Stromal cell of bone marrow (primary cell): Measurements from ENCODE around the gene SERPINA5.

Experiments used
- DNase-seq: peaks from one replicate; pipeline ENCODE4 v3.0.0-alpha.2; 2012; ENCODE audit warnings: low read depth

Gene SERPINA5

DNA sequence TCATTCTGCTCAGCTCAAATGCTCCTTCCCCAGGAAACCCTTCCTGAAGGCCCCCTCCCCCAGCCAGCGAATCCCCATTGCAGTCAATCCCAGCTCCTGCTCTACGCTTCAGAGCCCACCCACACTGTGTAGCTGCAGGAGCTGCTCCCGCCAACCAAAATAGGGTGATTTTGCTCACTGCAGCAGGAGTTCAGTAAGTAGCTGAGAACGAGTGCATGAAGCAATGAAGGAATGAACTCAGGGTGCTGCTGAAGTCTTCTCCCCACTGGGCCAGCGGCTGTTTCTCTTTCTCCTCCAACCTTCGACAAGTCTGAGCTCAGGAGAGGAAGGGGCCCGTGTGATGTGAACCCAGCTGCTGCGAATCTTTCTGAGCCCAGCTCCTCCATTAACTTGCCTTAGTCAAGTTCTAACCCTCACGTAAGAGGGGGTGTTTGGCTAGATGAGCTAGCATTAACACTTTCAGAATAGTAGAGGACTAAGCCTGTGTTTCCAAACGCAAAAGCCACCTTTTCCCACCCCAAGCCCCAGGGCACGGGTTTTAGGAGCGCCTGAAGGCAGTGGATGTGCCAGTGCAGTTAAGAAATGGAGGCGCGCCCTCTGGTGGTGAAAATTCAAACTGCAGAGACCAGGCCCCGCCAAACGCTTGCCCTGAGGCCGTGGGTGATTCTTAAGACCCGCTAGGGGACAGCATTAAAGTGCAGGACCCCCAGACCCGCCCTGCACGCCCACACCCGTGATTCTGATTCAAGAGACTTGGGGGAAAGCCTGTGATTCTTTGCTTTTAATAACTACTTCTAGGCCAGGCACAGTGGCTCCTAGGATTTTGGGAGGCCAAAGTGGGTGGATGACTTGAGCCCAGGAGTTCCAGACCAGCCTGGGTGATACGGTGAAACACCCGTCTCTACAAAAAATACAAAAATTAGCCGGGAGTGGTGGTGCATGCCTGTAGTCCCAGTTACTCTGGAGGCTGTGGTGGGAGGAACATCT, 31.9 kb upstream of the SERPINA5 start:
- no peak for DNase-seq

DNA sequence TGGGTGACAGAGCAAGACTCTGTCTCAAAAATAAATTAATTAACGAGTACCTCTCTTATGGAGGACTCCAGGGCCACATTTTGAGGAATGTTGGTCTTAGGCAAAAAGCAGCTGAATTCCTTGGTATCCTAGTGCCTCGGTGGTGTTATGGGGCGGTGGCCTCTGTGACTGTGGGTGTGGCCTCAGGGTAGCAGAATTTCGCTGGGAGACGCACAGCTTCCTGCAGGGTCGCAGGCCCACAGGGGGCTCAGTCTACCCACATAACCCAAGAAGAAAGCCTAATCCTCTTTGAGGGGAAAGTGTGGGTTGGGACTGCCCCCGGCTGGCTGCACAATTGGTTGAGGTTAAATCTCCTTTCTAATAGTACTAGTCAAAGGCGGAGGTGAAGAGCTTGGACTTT, 31.2 kb upstream of the SERPINA5 start:
- no peak for DNase-seq

DNA sequence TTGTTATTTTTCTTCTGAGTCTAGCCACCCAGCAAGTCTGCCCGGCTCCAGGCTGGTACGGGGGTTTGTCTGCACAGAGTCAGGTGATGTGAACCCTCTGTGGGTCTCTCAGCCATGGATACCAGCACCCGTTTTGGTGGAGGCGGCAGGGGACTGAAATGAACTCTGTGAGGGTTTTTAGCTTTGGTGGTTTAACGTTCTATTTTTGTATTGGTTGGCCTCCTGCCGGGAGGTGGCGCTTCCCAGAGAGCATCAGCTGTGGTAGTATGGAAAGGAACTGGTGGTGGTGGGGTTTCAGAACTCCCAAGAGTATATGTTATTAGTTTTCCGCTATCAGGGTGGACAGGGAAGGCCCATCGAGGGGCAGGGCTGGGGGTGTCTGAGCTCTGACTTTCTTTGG, 25.2 kb upstream of the SERPINA5 start:
- DNase-seq, result no peak

DNA sequence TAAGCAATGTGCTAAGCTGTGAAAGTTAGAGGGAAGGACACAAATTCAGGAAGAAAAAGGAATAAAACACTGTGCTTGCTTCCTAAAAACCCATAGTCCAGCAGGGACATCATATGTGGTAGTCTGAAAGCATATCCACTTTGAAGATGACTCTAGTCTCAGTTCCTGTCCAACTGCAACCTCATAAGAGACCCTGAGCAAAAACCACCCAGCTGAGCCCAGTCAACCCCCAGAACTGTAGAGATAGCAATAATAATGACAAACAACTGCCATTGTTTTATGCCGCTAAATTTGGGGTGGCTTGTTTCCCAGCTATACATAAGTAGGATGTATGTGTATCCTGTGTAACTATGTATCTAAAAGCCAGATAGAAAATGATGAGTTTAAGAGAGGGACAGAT, 23.9 kb upstream of the SERPINA5 start:
- DNase-seq, result no peak

DNA sequence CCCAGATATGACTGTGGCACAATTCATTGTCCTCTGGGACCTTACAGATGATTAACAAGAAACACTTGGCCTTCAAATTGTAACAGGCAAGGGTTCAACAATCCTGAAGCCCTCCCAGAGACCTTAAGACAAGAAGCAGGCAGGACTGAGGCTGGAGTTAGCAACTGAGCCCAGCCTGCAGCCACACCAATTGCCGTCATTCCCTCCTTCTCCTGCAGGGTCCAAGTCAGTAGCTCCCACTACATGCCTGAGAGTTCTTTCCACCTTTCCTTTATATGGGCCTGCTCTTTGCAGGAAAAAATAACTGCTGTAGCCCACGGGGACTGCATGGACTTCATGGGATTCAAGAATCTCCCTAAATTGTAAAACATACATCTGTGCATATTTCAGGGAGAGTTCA, 22.4 kb upstream of the SERPINA5 start:
- DNase-seq, result no peak

DNA sequence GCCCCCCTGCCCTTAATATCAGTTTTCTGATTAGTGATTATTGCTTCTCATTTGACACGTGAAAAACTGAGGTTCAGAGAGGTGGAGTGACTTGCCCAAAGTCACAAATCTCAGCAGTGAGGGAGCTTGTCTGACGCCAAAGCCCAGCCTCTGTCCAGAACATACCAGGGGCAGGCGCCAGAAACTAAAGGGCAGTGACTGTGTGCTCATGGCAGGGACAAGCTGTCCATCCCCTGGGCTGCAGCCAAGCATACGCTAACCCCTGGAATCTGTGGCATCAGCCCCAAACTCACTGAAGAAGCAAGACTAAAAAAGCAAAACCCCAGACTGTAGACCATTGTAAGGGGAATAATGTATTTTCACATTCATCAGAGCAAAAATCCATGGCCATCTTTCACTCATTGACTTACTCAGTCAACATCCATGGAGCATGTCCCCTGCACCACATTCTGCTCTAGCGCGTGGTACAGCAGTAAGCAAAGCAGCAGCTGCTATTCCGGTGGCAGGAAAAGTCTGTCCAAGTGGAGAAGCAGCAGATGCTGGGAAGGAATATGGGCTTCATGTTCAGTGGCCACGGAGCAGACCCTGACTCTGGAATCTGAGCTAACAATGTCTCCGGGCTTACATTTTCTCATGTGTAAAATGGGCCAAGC, 21.5 kb upstream of the SERPINA5 start:
- no peak for DNase-seq

DNA sequence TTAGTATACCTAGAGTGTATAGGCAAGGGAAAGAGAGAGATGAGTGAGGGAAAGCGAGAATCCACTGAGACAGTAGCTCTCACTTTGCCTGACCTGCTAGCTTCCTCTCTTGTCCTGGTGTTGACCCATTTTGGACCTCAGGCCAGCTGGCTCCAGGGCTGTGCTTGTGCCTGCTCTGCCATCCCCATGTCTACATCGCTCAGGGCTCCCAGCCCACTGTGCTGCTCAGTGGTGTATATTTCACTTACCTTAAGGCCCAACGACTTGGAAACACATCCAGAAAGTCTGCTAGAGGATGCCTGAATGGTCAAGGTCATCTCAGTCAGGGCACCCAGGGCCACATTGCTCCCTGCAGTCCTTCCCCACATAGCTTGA, 20.9 kb upstream of the SERPINA5 start:
- no peak for DNase-seq

DNA sequence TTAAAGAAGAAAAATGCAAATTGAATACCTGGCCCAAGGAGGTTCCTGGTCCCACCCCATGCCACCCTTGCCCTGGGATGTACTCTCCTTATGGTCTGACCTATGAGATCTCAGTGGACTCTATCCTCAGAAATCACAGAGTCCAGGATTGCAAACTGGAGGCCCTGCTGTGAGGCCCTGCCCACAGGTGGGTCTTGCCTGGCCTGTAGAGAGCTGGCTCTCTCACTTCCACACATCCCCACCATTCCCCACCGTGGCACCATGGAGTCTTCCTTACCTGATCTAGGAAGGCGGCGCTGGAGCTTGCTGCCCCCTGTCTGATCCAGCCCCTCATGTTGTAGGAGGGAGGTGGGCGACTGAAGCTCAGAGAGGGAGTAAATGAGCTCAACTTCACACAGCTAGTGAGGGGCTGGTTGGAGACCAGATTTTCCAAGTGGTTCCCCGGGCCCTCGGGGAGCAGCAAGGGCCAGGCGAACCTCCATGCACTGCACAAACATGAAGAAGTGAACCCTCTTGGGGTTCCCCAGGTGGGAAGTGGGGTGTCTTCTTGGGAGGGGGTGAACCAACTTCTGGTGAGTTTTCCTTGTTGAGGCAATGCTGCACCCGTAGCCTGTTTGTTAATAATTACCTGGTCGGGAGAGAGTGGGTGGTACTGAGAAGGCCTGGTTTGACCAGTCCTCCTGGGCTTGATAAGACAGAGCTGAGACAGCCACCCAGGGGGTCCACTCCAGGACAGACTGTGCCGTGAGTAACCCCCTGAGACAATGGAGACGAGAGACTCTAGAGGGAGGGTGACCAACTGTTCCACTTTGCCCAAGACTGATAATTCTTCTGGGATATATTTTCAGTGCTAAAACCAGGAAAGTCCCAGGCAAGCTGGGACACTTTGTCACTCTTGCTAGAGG, 20.2 kb upstream of the SERPINA5 start, which contains the start of gene SERPINA4:
Gene SERPINA4 (plus strand): TSS at position 692 of the 905 bp plus-strand sequence. CDS start 2,041 bp downstream, outside the sequence.
- DNase-seq, result no peak

DNA sequence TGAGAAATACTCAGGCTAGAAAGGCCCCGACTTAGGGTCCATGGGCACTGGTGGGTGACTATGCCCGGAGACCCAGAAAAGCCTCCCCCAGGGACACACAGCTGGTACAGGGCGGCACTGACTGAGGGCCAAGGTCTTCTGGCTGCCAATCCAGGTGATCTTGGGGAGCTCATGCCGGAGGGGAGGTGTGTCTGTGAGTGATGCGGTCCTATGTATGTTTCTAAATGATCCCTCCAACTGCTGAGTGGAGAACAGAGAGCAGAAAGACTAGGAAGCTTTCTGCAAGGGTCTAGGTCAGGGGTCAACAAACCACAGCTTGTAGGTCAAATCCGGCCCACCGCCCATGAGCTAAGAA, 19.6 kb upstream of the SERPINA5 start:
- no peak for DNase-seq

DNA sequence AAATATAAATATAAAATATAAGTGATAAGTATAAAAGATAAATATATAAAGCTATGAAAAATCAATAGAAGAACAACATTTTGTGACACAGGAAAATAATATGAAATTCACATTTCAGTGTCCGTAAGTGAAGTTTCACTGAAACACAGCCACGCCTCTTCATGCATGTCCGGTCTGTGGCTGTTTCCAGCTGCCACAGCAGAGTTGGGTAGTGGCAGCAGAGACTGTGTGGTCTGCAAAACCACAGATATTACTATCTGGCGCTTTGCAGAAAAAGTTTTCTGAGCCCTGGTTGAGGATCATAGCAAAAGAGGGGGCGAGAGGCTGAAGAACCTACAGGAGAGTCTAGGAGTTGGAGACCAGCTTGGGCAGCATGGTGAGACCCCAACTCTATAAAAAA, 19.2 kb upstream of the SERPINA5 start:
- no peak for DNase-seq

DNA sequence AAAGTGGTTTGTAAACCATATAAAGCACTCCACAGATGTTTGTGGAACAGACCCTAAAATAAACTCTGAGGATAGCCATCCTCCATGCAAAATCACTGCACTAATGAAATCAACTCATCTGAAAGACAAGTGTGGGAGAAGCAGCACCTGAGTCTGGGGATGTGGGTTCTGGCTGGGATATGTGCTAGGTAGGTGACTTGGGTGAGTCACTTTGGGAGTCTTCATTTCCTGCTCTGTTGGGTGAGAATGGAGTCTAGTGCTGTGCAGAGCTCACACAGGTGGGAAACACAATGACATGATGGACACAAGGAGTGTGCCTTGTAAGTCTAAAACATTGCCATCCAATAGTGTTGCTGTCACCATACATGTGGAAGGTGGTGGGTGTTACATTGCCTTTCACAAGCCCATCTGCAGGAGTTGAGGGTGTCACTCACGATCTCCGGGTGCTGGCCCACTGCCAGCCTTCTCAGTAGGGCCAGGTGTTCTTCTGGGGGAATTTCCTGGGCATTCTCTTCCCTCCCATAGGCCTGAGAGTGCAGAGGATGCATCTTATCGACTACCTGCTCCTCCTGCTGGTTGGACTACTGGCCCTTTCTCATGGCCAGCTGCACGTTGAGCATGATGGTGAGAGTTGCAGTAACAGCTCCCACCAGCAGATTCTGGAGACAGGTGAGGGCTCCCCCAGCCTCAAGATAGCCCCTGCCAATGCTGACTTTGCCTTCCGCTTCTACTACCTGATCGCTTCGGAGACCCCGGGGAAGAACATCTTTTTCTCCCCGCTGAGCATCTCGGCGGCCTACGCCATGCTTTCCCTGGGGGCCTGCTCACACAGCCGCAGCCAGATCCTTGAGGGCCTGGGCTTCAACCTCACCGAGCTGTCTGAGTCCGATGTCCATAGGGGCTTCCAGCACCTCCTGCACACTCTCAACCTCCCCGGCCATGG, 18.0 kb upstream of the SERPINA5 start:
- no peak for DNase-seq

DNA sequence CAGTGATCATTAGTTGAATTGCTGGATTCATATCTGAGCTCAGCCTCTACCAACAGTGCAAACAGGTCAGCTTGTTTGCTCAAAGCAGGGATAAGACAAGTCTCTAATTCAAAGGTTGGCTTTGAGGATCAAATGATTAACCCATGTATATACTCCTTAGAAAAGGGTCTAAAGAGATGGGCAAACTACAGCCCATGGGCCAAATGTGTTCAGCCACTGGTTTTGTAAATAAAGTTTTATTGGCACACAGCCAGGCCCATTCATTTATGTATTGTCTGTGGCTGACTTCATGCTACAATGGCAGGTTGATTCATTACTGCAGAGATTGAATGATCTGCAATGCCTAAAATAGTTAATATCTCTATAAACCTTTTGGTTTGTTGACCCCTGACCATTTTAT, 16.8 kb upstream of the SERPINA5 start:
- DNase-seq, result no peak

DNA sequence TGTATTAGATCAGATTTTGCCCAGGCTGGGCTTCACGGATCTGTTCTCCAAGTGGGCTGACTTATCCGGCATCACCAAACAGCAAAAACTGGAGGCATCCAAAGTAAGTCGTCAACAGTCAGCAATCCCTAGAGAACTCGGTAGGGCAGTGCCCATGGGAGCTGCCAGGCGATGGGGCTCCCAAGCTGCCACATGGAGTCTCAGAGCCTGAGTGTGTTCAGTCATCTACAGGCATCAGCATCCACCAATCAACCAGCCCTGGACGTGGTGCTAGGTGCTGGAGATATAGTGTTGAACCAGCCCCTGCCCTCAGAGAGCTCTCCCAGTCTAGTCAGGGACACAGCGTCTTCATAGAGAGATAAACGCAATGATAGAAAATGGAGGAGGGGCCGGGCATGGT, 13.0 kb upstream of the SERPINA5 start:
- no peak for DNase-seq

DNA sequence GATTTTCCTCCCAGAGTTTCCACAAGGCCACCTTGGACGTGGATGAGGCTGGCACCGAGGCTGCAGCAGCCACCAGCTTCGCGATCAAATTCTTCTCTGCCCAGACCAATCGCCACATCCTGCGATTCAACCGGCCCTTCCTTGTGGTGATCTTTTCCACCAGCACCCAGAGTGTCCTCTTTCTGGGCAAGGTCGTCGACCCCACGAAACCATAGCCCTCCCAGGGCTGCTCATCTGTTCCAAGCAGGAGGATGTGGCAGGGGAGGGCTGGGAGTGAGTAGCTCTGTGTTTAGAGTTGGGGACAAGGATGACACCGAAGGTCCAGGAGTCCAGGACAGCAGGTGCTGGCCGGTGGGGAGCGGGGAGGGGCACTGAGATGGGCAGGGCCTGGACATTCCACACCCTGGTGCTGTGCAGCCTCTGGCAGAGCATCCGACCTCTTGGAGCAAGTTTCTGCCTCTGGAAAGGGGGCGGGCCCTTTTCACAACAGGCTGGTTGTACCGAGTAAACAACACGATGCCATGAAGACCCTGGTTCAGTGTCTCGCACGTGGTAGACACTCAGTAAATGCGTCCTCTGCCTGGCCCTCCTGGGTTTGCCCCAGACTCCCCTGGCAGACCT, 11.7 kb upstream of the SERPINA5 start:
- DNase-seq, result no peak

DNA sequence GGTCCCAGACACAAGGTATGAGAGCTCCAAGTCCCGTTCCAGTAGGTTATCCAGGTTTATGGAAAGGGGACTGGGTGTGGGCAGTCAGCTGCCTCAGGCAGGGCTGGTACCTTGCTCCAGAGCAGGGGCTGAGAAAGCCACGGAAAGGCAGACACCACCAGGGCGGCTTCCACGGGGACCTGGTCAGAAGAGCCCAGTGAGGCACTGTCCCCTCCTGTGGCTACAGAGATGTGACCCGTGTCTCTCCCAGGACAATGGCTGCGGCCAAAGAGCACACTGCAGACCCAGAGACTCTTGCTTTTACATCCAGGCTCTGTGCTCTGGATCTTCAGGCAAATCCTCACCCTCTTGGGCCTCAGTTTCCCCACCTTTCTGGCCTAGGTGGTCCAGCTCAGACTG, 11.2 kb upstream of the SERPINA5 start:
- no peak for DNase-seq

DNA sequence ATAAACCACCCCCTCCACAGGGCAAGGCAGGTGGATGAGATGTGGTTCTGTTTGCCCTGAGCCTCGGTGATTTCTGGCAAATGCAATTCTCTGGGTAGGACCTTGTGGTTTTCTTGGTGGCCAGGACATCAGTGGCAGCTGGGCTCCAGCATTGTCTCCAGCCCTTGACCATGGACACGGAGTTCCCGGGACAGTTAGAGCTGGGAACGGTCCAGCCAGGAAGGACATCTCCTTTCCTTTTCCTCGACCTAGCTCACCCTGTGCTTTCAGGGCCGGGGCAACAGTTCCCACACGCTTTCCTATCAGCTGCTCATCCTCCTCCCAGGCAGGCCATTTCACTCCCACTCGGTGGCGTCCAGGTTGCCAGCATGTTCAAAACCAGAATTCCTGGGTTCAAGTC, 10.8 kb upstream of the SERPINA5 start:
- no peak for DNase-seq

DNA sequence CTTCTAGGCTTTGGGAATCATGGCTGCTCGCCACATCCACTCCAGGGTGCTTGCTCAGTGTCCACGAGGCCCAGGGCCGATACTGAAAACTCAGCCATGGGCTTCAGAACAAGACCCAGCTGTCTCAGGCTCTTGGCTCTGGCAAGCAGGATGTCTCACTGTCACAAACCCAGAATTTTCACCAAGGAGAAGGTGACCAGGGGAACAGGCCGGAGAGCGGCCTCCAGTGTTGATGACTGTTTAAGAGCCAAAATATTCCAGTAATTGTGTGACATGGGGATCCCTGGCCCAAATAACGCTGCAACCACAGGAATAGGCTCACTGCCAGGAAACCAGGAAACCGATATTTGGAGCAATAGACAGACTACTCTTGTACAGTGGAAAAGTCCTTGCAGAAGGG, 9.8 kb upstream of the SERPINA5 start:
- peak; percentile 31 for DNase-seq

DNA sequence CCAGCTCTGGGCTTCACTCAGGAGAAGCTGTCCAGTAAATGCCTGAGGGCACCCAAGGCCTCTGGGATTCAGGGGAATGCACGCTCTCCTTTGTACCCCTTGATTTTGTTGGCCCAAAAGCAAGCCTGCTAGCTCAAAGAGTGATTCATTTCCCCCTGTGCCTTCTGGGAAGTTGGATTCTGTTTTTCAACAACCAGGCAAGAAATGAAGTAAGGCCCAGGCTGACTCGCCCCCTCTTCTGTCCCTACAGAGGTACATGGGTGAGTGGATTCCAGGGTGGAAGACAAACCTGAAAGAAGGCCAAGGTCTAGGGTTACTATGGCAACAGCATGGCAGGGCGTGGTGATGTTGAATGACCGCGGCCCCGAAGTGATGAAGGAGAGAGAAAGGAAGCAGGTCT, 9.3 kb upstream of the SERPINA5 start:
- DNase-seq, result peak; percentile 71

DNA sequence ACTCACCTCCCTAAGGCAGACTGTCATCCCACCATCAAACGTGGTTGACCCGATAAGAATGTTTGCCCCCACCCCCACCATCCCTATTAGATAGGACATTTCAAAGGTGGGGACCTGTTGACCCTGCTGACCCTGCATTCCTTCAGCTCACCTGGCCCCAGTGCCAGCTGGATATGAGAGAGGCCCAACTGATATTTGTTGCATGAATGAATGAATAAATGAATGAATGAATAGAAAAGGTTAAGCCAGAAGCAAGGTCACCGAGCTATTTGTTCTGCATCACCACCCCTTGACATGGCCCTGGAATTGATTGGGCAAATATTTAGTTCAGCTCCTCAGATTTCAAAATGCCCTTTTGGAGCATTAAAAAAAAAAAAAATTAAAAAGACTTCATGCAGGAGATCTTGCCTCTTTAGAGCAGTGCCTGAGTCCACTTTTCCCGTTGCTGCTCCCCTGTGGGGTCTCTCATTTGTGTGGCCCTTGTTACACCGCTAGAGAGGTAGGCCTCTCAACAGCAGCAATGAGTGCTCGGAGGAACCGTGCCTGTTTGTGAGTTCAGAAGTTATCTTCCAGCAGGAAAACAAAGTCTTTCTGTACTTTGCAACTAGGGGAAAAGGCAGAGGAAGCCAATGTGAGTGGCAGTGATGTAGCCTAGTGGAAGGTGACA, 8.5 kb upstream of the SERPINA5 start:
- DNase-seq, result no peak
